Measurements from ENCODE around the gene UQCRC2.
"Not testable (repeated sequence)": the region's sequence is repeated elsewhere in the genome, so short reads cannot be mapped to it uniquely, and the experiment has no call there.

The UQCRC2 gene

GRCh38 chr16:21952793-21953540 is at the start of gene UQCRC2:
Gene UQCRC2, plus strand, starts transcription at chr16:21953361. Its CDS starts 63 bp downstream, at chr16:21953424.
- DNase-seq: peak; percentile 99

GRCh38 chr16:21932650-21933049 is 20.5 kb upstream of the UQCRC2 start:
- DNase-seq: not testable (repeated sequence)

- DNase-seq: not testable (repeated sequence)
These were observed 19.8 kb upstream of the UQCRC2 start for GRCh38 chr16:21933316-21933715.

- DNase-seq: not testable (repeated sequence)
These were observed 19.4 kb upstream of the UQCRC2 start for GRCh38 chr16:21933790-21934189.

GRCh38 chr16:21936216-21936615 is 16.9 kb upstream of the UQCRC2 start:
- DNase-seq: not testable (repeated sequence)

GRCh38 chr16:21937336-21937829 is 15.8 kb upstream of the UQCRC2 start:
- DNase-seq: no peak

DNA sequence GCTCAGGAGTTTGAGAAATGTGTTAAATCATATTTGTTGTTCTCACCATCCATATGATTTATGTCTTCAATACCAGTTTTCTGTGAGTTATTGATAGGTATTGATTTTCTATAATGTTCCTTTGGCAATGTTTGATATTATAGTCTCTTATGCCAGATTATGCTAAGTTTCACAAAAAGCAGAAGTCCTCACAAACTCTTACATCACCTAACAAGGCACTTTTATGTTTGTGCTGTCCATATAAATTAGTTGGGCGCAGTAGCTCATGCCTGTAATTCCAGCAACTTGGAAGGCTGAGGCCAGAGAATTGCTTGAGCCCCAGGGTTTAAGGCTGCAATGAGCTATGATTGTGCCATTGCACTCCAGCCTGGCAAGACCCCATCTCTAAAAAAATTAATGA is 12.6 kb upstream of the UQCRC2 start:
- DNase-seq: no peak

DNA sequence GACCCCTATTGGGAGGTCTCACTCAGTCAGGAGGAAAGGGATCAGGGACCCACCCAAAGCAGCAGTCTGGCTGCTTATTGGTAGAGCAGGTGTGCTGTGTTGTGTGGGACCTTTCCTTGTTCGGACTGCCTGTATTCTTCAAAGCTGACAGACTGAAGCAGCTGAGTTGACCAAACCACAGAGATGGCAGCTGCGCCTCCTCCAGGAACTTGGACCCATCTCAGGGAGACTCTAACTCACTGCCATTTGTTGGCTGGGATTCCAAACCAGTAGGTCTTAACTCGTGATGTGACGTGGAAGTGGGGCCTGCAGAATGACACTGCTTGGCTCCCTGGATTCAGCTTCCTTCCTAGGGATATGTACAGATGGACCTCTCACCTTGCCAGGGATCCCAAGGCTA is 9.6 kb upstream of the UQCRC2 start:
- DNase-seq: no peak

GRCh38 chr16:21946889-21947635 is 6.1 kb upstream of the UQCRC2 start:
- no peak for DNase-seq

- no peak for DNase-seq
These were observed 3.4 kb upstream of the UQCRC2 start for GRCh38 chr16:21949713-21950260.

DNA sequence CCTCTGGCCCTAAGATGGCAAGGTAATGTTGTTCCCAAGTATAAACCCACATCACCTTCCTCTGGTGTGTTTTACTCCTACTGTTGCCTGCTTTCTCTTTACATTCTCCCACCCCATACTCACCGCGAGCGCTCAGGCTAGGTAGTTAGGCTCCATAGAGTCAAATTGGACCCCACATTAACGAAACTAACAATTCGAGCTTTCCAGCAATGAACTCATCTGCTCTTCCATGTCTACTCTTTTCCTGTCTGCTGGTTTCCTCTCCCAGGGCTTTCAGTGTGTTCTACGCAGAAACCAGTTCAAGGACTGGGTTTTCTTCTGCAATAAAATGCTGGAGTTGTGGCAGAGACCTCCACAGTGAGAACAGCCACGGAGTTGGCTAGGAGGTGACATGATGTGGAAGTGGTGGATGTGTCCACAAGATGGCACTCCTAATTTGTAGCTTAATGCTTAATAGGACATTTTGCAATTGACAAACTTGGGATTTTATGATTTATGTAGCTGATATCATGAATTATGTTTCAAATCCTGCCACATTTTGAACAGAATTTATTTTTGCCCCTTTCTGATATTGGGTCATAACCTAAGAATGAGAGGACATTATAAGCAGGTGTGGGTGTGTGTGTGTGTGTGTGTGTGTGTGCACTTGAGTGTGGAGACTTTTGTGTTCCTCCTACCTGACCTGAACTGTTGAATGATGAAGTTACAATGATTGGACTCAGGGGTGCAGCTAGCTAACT is 2.2 kb upstream of the UQCRC2 start:
- DNase-seq: peak; percentile 29

DNA sequence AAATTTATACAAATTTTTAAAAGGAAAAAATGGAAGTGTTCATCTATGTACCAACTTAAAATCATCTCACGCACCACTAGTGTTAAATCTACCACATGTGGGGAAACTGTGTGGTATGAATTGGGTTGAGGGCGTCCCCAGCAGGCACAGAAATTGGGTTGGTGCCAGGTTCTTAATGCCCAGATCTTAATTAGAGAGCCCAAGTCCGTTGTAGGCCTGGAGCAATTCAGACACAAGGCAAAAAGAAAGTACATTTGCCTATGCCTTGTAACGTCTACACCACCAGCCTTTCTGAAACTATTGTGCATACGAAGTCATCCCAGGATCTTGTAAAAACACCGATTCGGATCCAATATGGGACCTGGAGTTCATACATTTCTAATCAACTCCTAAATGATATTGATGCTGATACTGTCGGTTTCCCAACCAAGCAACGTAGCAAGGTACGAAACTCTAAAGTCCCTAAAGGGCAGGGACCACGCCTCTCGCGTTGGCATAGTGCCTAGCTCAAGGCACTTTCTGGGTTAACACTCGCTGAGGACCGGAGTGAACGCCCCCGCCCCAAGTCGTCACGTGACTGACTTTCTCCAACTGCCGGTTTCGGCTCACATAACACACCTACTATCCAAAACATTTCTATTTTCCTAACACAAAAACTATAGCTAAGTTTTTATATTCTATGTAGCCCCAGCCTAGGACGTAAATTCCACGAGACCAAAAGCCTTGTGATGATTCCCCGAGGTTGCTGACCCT is 945 bp upstream of the UQCRC2 start:
- DNase-seq: peak; percentile 75

GRCh38 chr16:21953541-21953902 is 361 bp downstream of the UQCRC2 start:
- no peak for DNase-seq

DNA sequence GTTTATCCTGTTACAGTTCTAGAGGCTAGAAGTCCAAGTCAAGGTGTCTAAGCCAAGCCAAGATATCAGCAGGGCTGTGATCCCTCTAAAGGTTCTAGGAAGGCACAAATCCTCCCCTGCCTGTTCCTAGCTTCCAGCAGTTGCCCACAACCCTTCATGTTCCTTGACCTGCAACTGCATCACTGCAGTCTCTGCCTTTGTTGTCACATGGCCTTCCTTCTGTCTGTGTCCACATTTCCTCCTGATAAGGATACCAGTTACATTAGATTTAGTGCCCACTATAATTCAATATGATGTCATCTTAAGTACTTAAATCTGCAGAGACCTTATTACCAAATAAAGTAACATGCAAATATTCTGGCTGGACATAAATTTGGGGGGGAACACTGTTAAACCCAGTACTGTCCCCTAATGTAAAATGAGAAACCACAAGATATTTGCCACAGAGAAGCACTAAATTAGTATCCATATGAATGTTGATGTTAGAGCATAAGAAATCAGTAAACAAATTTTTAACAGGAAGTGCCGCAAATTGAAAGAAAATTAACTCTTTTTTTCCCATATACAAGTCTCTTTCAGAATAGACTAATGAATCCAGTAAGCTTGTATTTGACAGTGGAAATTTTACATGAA is 4.7 kb downstream of the UQCRC2 start:
- DNase-seq: no peak

DNA sequence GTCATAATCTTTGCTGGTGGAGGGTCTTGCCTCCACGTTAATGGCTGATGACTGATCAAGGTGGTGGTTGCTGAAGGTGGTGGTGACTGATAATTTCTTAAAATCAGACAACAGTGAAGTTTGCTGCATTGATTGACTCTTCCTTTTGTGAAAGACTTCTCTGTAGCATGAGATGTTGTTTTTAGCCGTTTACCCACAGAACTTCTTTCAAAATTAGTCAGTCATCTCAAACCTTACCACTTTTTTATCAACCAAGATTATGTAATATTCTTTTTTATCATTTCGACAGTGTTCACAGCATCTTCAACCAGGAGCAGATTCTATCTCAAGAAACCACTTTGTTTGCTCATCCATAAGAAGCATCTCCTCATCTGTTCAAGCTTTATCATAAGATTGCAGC is 5.9 kb downstream of the UQCRC2 start:
- DNase-seq: no peak

DNA sequence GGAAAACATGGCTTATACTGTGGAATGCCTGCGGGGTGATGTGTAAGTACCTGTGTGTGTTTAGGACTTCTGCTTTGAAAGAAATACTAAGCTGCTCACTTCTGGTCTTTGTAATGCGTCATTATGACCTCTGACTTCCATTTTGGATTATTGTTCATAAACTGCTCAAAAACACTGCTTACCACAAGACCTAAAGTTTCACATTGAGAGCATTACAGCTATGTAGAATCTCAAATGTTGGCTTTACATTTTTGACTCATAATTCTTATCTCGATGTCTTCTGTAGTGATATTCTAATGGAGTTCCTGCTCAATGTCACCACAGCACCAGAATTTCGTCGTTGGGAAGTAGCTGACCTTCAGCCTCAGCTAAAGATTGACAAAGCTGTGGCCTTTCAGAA is 9.3 kb downstream of the UQCRC2 start:
- no peak for DNase-seq

DNA sequence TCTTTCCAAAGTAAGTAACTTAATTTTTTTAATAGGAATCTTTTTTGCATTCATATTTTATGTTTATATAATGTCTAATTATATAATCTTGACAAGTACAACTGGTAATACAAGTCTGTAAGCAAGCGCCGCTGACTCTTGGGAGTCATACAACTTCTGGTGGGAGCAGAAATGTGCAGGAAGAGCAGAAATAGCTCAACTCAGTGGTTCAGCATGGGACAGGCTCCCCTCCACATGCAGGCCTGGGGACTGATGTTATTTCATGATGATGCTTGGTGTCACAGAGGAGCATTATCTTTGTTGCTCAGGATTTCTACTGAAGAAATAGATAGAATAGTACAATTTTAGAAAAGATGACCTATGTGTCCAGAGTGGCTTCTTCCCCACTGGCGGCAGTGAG is 10.7 kb downstream of the UQCRC2 start:
- no peak for DNase-seq

- no peak for DNase-seq
These were observed 11.2 kb downstream of the UQCRC2 start for GRCh38 chr16:21964353-21964752.

- no peak for DNase-seq
These were observed 18.7 kb downstream of the UQCRC2 start for GRCh38 chr16:21971856-21972255.

- no peak for DNase-seq
These were observed 20.8 kb downstream of the UQCRC2 start for GRCh38 chr16:21973945-21974344.

DNA sequence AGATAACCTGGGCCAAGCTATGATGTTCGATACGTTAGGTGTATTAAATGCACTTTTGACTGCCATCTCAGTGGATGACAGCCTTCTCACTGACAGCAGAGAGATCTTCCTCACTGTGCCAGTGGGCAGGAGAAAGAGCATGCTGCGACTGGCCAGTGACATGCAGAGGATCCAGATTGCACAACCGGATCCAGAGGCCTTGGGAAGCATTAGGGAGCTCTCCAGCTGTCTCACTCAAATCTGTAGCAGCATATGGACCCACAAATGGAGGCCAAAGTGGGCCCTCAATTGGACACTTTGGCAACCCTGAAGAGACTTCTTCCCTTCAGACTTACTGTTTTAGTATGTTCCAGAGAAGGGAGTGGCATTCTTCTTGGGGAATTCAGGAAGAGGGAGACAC is 26.9 kb downstream of the UQCRC2 start:
- DNase-seq: no peak

DNA sequence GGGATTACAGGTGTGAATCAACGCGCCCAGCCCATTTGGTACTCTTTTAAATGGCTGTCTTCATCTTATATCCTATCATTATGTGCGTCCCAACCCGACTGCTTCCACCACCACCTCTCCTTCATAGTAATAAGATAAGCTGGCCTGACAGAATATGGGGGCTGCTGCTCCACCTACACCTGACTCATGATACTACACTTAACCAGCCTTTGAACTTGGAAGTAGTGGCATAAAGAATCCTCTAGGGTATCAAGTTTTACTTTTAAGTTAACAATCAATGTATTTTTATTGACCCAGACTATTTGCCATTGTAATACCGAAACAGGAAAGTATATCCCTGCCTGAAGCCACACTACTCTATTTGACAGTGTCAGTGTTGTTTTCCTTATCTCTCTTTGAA is 28.9 kb downstream of the UQCRC2 start:
- DNase-seq: no peak

Data from midbrain (tissue), 1 donor.